H9 (cell line): Measurements from ENCODE around the gene WSCD1. TPM values are rescaled to one million over a fixed set of nuclear protein-coding genes. Genes with fewer than 3 reads are reported as not detected.

Experiments
- DNase-seq: peaks from one replicate; pipeline ENCODE4 v3.0.0-alpha.2; 2017
- H2AFZ ChIP-seq: one replicate; pipeline ENCODE4 v1.6.1; 2013; ENCODE audit warnings: mild to moderate bottlenecking, low read length, control low read depth, moderate library complexity
- H2AK5ac ChIP-seq: 2 replicates; pipeline ENCODE4 v1.6.1; 2013; ENCODE audit warnings: low read length, control low read depth, mixed read lengths; ENCODE audit not compliant: insufficient read length
- H2BK120ac ChIP-seq: one replicate; pipeline ENCODE4 v1.6.1; 2013; ENCODE audit warnings: low read depth, mild to moderate bottlenecking, low read length, control low read depth, inconsistent platforms; ENCODE audit not compliant: poor library complexity, severe bottlenecking
- H2BK12ac ChIP-seq: 2 replicates; pipeline ENCODE4 v1.6.1; 2013; ENCODE audit warnings: low read length, control low read depth, mixed read lengths, low read depth; ENCODE audit not compliant: insufficient read length
- H2BK15ac ChIP-seq: 2 replicates; pipeline ENCODE4 v1.6.1; 2013; ENCODE audit warnings: low read depth, low read length, control low read depth
- H2BK20ac ChIP-seq: one replicate; pipeline ENCODE4 v1.6.1; 2013; ENCODE audit warnings: low read depth, mild to moderate bottlenecking, low read length, control low read depth, inconsistent platforms; ENCODE audit not compliant: poor library complexity, severe bottlenecking
- H2BK5ac ChIP-seq: 2 replicates; pipeline ENCODE4 v1.6.1; 2013; ENCODE audit warnings: low read length, control low read depth, mixed read lengths; ENCODE audit not compliant: insufficient read length
- H3K14ac ChIP-seq: 2 replicates; pipeline ENCODE4 v1.6.1; 2013; ENCODE audit warnings: low read length, control low read depth; ENCODE audit not compliant: insufficient read depth
- H3K18ac ChIP-seq: 2 replicates; pipeline ENCODE4 v1.6.1; 2013; ENCODE audit warnings: low read depth, mild to moderate bottlenecking, mixed read lengths, low read length, control low read depth; ENCODE audit not compliant: insufficient read length
- H3K23ac ChIP-seq: 2 replicates; pipeline ENCODE4 v1.6.1; 2013; ENCODE audit warnings: low read length, control low read depth, mixed read lengths, low read depth; ENCODE audit not compliant: insufficient read length
- H3K23me2 ChIP-seq: 2 replicates; pipeline ENCODE4 v1.6.1; 2013; ENCODE audit warnings: low read depth, mild to moderate bottlenecking, mixed read lengths, low read length, control low read depth; ENCODE audit not compliant: insufficient read length, poor library complexity, severe bottlenecking
- H3K27ac ChIP-seq: 2 replicates; pipeline ENCODE4 v1.5.1; 2013; ENCODE audit warnings: low read length, control low read depth, mixed read lengths, low read depth; ENCODE audit not compliant: insufficient read length
- H3K27me3 ChIP-seq: 2 replicates; pipeline ENCODE4 v1.6.1; 2013; ENCODE audit warnings: low read length, control low read depth, inconsistent platforms; ENCODE audit not compliant: insufficient read depth
- H3K4ac ChIP-seq: 2 replicates; pipeline ENCODE4 v1.6.1; 2013; ENCODE audit warnings: low read depth, mild to moderate bottlenecking, control low read depth, inconsistent platforms, low read length, moderate library complexity
- H3K4me1 ChIP-seq: 2 replicates; pipeline ENCODE4 v1.6.1; 2013; ENCODE audit warnings: low read length, control low read depth, inconsistent platforms; ENCODE audit not compliant: insufficient read depth
- H3K4me2 ChIP-seq: 2 replicates; pipeline ENCODE4 v1.6.1; 2013; ENCODE audit warnings: low read length, control low read depth, mixed read lengths; ENCODE audit not compliant: insufficient read length, insufficient read depth
- H3K56ac ChIP-seq: 2 replicates; pipeline ENCODE4 v1.6.1; 2013; ENCODE audit warnings: low read depth, mild to moderate bottlenecking, mixed read lengths, low read length, control low read depth; ENCODE audit not compliant: insufficient read length
- H3K79me1 ChIP-seq: 2 replicates; pipeline ENCODE4 v1.6.1; 2013; ENCODE audit warnings: low read depth, mild to moderate bottlenecking, moderate library complexity, low read length, control low read depth, inconsistent platforms; ENCODE audit not compliant: insufficient read depth, poor library complexity, severe bottlenecking
- H3K79me2 ChIP-seq: 2 replicates; pipeline ENCODE4 v1.6.1; 2013; ENCODE audit warnings: low read length, control low read depth, inconsistent platforms; ENCODE audit not compliant: insufficient read depth
- H3K9ac ChIP-seq: 2 replicates; pipeline ENCODE4 v1.6.1; 2013; ENCODE audit warnings: low read length, control low read depth, mixed read lengths; ENCODE audit not compliant: insufficient read length; ENCODE audit errors: extremely low read depth
- H3K9me3 ChIP-seq: one replicate; pipeline ENCODE4 v1.6.1; 2013; ENCODE audit warnings: low read depth, low read length, inconsistent platforms; ENCODE audit not compliant: control insufficient read depth
- H3T11ph ChIP-seq: one replicate; pipeline ENCODE4 v1.6.1; 2013; ENCODE audit warnings: mild to moderate bottlenecking, low read length, control low read depth, inconsistent platforms
- H4K20me1 ChIP-seq: one replicate; pipeline ENCODE4 v1.6.1; 2013; ENCODE audit not compliant: control insufficient read depth, insufficient read length, insufficient read depth
- H4K5ac ChIP-seq: 2 replicates; pipeline ENCODE4 v1.6.1; 2013; ENCODE audit warnings: low read depth, mild to moderate bottlenecking, mixed read lengths, low read length, control low read depth; ENCODE audit not compliant: insufficient read length
- H4K8ac ChIP-seq: replicated peaks from 2 replicates; pipeline ENCODE4 v1.6.1; 2013; ENCODE audit warnings: low read length, control low read depth, mixed read lengths, low read depth; ENCODE audit not compliant: insufficient read length
- H4K91ac ChIP-seq: 2 replicates; pipeline ENCODE4 v1.6.1; 2013; ENCODE audit warnings: low read depth, mild to moderate bottlenecking, moderate library complexity, mixed read lengths, low read length, control low read depth; ENCODE audit not compliant: insufficient read length
- H3K27ac Mint-ChIP-seq, 3 experiments: 2 replicates in 2 of 3; 3 replicates in 1 of 3; pipeline ENCODE4 v1.8.0; 2020 to 2021; ENCODE audit warnings: mixed read lengths in 3 of 3, mild to moderate bottlenecking in 1 of 3, moderate library complexity in 1 of 3
- H3K27me3 Mint-ChIP-seq: 2 replicates; pipeline ENCODE4 v1.8.0; 2021; ENCODE audit warnings: low read depth, mild to moderate bottlenecking, moderate library complexity, mixed read lengths
- H3K36me3 Mint-ChIP-seq, 3 experiments: 2 replicates in 2 of 3; 3 replicates in 1 of 3; pipeline ENCODE4 v1.8.0; 2020 to 2021; ENCODE audit warnings: low read depth in 3 of 3, mixed read lengths in 3 of 3; ENCODE audit not compliant: insufficient read depth in 1 of 3
- H3K4me1 Mint-ChIP-seq, 2 experiments: 2 replicates each; pipeline ENCODE4 v1.8.0; 2020; ENCODE audit warnings: mixed read lengths in 2 of 2
- H3K4me3 Mint-ChIP-seq, 2 experiments: 2 replicates in 1 of 2; 3 replicates in 1 of 2; pipeline ENCODE4 v1.8.0; 2020 to 2021; ENCODE audit warnings: mild to moderate bottlenecking in 2 of 2, mixed read lengths in 2 of 2, moderate library complexity in 1 of 2
- H3K9me3 Mint-ChIP-seq, 2 experiments: 2 replicates in 1 of 2; 3 replicates in 1 of 2; pipeline ENCODE4 v1.8.0; 2020; ENCODE audit warnings: mild to moderate bottlenecking in 2 of 2, mixed read lengths in 2 of 2, moderate library complexity in 1 of 2
- CTCF ChIP-seq: fragments of 200-600 bp; sonication (generic); conservative IDR thresholded peaks from 3 replicates; pipeline ENCODE4 v1.8.0; 2021; ENCODE audit warnings: antibody characterized with exemption, mild to moderate bottlenecking
- WGBS: extraction: QIAGEN DNeasy Blood & Tissue Kit; methylation state at CpG from one replicate; pipeline ENCODE4 v1.1.7; 2013; ENCODE audit warnings: missing lambda C conversion rate, low lambda C conversion rate, mixed read lengths; ENCODE audit not compliant: insufficient read length; ENCODE audit errors: extremely low coverage; 5-methylcytosine and 5-hydroxymethylcytosine counted together
- total RNA-seq: library from RNA; stranded (reverse); gene quantifications from 2 replicates; pipeline ENCODE4 v1.2.1, GENCODE V29; 2021

WSCD1 gene
- total RNA-seq, 1 experiment from 2014 or later, result 33.6 TPM

GRCh38 chr17:6041246-6041645 is 28.9 kb upstream of the WSCD1 start:
- WGBS, result no CpG with 5 or more reads among the region's 13 CpGs
- H3K23me2 ChIP-seq, result no peaks in the 10 kb centered on the region
- no peak overlapping the region for H3K56ac ChIP-seq
- no peak for DNase-seq
- no peak overlapping the region for H2BK20ac ChIP-seq
- peaks cover 0 to 8% (median 2%) of the 10 kb centered on the region in 3 experiments; a peak in 3 of 7 replicates for H3K36me3 Mint-ChIP-seq
- H3K27me3 Mint-ChIP-seq, result no peaks in the 10 kb centered on the region; the same call in 1 of the 2 replicates
- no peaks in the 10 kb centered on the region for H3K4me1 ChIP-seq
- H2BK5ac ChIP-seq, result no peak overlapping the region
- H3K27ac ChIP-seq, result no peak overlapping the region
- H3K23ac ChIP-seq, result no peak overlapping the region
- no peak overlapping the region for H2BK120ac ChIP-seq
- H3K14ac ChIP-seq, result no peak overlapping the region
- H3K9me3 ChIP-seq, result no peaks in the 10 kb centered on the region
- H2AK5ac ChIP-seq, result no peak overlapping the region
- no peak overlapping the region for H3K18ac ChIP-seq
- H4K91ac ChIP-seq, result no peak overlapping the region
- H3K4me3 Mint-ChIP-seq, result no peak overlapping the region
- H4K8ac ChIP-seq, result no peak overlapping the region
- H3K4me1 Mint-ChIP-seq, result peaks cover 0 to 4% of the 10 kb centered on the region in 2 experiments; a peak in 1 of 4 replicates
- H2BK12ac ChIP-seq, result no peak overlapping the region
- peaks cover 0 to 9% of the 10 kb centered on the region in 2 experiments; a peak in 3 of 5 replicates for H3K9me3 Mint-ChIP-seq
- H3K27ac Mint-ChIP-seq, result no peak overlapping the region
- H3T11ph ChIP-seq, result no peak overlapping the region
- no peak overlapping the region for H4K5ac ChIP-seq
- no peak overlapping the region for H2BK15ac ChIP-seq
- no peaks in the 10 kb centered on the region for H3K79me1 ChIP-seq
- TF ChIP-seq CTCF, result no peak
- H3K9ac ChIP-seq, result no peak overlapping the region
- H2AFZ ChIP-seq, result no peak overlapping the region
- no peaks in the 10 kb centered on the region for H4K20me1 ChIP-seq
- no peak overlapping the region for H3K4ac ChIP-seq
- no peak overlapping the region for H3K4me2 ChIP-seq
- no peaks in the 10 kb centered on the region for H3K79me2 ChIP-seq
- no peaks in the 10 kb centered on the region for H3K27me3 ChIP-seq
